H54 (cell line): ENCODE data around the gene GRAMD1C.
"Not testable (repeated sequence)": the region's sequence is repeated elsewhere in the genome, so short reads cannot be mapped to it uniquely, and the experiment has no call there.

Experiments
- DNase-seq: peaks from one replicate; pipeline ENCODE4 v3.0.0; 2011; ENCODE audit warnings: low spot score, mixed read lengths; ENCODE audit not compliant: insufficient read length
- FAIRE-seq: peaks from 3 replicates; lab custom pipeline; 2011; peaks lifted over from hg19 to GRCh38; lab: Jason Lieb, UNC
- POLR2A ChIP-seq: IDR thresholded peaks from 2 replicates; pipeline ENCODE4 v1.6.1; 2011; ENCODE audit warnings: low read depth, mild to moderate bottlenecking, low read length

The GRAMD1C gene

DNA sequence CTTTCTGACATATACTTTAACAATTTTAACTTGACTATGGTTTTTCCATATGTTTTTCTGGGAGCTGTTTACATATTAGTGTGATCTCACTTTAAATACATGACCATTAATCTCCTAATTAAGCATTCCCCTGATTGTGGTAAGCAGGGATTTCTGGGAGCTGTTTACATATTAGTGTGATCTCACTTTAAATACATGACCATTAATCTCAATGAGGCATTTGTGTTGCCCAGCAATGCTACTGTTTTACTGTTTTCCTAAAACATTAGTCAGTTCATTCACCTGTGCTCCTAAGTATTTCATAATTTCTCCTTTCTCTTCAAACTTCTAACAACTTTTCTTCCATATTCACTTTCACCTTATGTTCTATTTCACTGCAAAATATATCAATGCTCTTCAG lies 3.6 kb upstream of the GRAMD1C start:
- TF ChIP-seq POLR2A, result no peak
- DNase-seq, result no peak
- no peak for FAIRE-seq

DNA sequence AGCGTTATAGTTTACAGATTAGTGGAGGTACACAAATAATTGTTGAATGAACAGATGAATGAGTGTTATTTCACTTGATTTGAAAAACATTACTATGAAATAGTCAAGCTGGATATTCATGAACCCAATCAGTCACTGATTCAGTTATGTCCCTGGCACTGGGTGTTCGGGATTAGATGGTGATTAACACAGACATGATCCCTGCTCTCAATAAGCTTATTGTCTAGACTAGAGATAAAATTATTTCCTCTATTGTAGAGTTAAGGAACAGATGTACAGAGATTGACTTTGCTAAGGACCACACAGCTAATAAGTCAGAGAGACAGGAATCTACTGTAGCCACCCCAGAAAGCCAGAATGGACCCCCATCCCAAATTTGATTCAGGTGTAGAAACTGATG lies 963 bp downstream of the GRAMD1C start:
- FAIRE-seq, result no peak
- no peak for DNase-seq
- no peak for TF ChIP-seq POLR2A

GRCh38 chr3:113844622-113845222 lies 6.1 kb downstream of the GRAMD1C start:
- no peak for TF ChIP-seq POLR2A
- FAIRE-seq (no peak), DNase-seq (peak; percentile 31)

GRCh38 chr3:113847247-113847646 lies 8.7 kb downstream of the GRAMD1C start:
- FAIRE-seq (no peak), DNase-seq (no peak)
- TF ChIP-seq POLR2A, result no peak

DNA sequence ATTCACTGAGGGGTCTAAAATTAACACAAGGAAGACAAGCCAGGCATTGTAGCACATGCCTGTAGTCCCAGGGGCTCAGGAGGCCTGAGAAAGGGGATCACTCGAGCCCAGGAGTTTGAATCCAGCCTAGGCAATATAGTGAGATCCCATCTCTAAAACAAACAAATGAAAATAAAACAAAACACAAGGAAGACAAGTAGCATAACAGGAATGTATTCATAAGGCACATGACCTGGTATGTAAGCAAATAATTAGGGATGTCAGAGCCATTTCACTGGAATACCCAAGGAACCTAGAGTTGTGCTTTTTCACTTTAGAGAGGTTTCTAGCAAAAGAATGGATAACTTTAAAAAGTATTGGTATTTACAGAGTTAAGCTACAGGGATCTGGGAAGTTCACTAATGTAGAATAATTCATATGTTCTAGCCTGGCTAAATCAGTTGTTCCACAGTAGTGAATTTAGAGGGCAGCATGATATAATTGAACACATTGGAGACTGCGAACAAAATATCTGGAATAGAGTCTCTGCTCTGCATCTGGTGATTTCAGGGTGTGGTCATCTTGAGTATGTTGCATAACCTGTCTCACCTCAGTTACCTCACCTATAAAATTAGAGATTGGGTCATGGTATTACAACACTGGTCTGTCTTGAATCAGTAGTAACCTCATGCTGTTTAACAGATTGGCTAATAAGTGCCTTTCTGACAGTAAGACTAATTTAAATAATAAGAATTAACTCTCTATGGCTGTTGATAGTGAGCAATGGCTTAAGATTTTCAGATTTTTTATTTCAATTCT lies 9.3 kb downstream of the GRAMD1C start:
- FAIRE-seq (no peak), DNase-seq (no peak)
- no peak for TF ChIP-seq POLR2A

DNA sequence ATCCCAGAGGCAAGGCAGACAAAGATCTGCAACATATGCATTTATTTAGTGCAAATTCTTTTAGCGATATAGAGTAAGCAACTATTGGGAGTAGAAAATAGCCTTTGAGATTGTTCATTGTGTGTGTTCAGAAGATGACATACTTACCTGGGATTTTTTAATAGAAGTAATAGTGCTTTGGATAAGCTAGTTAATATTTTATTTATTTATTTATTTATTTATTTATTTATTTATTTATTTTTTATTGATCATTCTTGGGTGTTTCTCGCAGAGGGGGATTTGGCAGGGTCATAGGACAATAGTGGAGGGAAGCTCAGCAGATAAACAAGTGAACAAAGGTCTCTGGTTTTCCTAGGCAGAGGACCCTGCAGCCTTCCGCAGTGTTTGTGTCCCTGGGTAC lies 10.5 kb downstream of the GRAMD1C start:
- not testable (repeated sequence) for FAIRE-seq, DNase-seq

DNA sequence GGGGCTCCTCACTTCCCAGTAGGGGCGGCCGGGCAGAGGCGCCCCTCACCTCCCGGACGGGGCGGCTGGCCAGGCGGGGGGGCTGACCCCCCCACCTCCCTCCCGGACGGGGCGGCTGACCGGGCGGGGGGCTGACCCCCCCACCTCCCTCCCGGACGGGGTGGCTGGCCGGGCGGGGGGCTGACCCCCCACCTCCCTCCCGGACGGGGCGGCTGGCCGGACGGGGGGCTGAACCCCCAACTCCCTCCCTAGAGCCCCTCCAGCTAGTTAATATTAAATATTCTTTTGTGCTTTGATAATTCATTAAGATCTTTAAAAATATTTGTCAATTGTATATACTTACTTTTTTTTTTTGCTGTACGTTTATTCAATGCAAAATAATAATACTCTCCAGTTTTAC lies 11.3 kb downstream of the GRAMD1C start:
- DNase-seq, FAIRE-seq: not testable (repeated sequence)

- not testable (repeated sequence) for DNase-seq, FAIRE-seq
Observed at GRCh38 chr3:113850391-113850790, 11.8 kb downstream of the GRAMD1C start.

DNA sequence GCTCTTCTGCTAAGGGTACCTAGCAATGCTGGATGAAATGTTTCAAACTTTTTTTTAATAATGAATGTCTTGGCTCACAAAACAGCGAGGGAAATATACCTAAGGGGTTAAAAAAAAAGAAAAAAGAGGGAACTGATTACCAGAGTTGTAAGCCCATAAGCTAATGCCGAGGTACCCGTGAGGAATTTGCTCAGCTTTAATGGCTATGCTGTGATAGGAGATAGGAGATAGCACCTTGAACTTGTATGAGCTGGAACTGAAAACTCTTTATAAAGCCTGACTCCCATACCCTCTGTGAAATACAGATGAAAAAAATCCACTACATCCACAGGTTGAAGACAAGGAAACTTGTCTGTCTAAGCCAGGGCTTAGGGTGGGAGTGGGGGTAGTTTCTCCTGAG lies 13.9 kb downstream of the GRAMD1C start:
- TF ChIP-seq POLR2A, result no peak
- DNase-seq, result no peak
- FAIRE-seq, result no peak

DNA sequence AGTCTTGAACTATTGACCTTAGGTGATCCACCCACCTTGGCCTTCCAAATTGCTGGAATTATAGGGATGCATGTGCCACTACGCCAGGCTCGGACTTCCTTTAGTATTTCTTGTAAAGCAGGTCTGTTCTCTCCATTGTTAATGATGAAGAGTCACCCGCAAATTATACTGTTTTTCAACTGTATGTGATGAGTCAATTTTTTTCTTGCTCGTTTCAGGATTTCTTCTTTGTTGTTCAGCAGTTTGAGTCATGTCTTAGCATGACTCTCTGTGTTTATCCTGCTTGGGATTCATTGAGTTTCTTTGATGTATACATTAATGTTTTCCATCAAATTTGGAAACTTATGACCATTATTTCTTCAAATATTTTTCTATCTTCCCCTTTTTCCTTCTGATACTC lies 28.9 kb downstream of the GRAMD1C start:
- TF ChIP-seq POLR2A, result no peak
- FAIRE-seq (peak; percentile 92), DNase-seq (peak; percentile 20)

- DNase-seq (no peak), FAIRE-seq (no peak)
- TF ChIP-seq POLR2A, result no peak
Observed at GRCh38 chr3:113873293-113873692, 34.7 kb downstream of the GRAMD1C start.

DNA sequence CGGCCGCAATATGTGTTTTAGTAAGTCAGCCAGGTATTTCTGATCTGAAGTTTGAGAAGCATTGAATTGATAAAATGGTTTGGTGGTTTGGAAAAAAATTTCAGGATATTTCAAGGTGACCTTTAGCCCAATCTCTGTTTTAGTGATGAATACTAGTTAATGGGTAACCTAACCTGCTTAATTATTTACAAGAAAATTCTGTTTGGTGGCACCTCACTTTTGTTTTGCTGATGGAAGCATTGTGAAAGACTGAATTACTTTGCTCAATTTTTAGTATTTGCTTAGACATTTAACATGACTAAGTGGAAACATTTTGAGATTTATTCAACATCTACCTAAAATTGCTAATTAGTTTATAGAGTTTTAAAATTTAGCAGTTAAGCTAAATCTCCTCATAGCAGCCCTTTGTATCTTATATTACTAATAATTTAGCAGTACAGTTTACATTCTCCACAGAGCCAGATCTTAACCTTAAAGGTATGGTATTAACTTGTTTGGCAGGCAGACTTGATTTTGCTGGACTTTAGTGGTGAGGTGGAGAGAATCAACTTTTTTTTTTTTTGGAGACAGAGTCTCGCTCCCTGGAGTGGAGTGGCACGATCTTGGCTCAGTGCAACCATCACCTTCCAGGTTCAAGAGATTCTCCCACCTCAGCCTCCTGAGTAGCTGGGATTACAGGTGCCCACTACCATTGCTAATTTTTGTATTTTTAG lies 35.4 kb downstream of the GRAMD1C start:
- FAIRE-seq (no peak), DNase-seq (no peak)
- no peak for TF ChIP-seq POLR2A

DNA sequence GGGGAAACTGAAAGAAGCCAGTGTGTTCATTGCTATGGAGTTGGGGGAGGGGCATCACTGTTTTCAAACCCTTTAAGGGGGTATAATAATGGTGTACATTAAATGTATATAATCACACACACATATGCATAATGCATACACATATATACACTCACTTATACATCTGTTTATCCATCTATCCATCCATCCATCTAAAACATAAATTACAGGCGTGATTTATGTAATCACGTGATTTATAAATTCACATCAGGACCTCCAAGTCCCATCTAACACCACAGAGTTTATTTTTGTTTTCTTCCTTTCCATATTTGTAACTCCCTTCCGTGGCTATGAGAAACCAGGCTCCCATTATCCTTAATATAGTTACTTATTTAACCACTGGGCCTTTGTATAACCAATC lies 39.8 kb downstream of the GRAMD1C start:
- DNase-seq, result no peak
- no peak for FAIRE-seq
- TF ChIP-seq POLR2A, result no peak

DNA sequence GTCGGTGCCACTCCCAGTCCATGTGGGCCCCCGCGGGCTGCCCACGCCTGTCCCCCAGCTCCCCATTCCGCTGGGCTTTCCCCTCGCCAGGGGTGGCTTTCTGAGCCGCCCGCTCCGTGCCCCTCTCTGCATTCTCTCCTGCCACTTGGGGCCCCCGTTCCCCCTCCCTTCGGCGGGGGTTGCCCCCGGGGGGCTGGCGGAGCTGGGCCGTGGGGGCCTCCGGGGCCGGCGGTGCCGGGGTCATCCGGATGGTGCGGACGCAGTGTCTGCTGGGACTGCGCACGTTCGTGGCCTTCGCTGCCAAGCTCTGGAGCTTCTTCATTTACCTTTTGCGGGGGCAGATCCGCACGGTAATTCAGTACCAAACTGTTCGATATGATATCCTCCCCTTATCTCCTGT lies 46.5 kb downstream of the GRAMD1C start:
- no peak for TF ChIP-seq POLR2A
- DNase-seq, result no peak
- no peak for FAIRE-seq
